Activated gamma-delta T cell treated with anti-CD3 and anti-CD28 coated beads, Interleukin-2, amount 50 U/mL, for 16 hours (primary cell): ENCODE data around the gene CLDN6.

Experiments used
- DNase-seq: peaks from one replicate; pipeline ENCODE4 v3.0.0-alpha.2; 2020; ENCODE audit warnings: low read depth

Gene CLDN6

DNA sequence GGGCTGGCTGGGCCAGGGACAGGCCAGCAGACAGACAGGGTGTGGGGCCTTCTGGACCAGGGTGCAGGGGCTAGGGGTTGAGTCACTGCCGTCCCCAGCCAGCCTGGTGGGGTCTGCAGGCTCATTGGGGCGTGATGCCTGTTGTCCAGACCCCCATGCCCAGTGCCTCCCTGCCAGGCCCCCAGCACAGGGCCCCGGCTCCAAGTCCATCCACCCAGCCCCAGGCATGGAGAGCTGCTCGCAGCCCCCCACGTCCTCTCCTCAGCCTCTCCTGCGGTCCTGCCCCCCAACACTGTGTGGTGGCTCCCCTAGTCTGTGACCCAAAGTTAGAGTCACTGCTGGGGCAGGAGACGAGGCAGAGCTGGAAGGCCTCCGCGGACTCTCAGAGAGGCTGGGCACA, 30.7 kb downstream of the CLDN6 start:
- DNase-seq, result no peak

DNA sequence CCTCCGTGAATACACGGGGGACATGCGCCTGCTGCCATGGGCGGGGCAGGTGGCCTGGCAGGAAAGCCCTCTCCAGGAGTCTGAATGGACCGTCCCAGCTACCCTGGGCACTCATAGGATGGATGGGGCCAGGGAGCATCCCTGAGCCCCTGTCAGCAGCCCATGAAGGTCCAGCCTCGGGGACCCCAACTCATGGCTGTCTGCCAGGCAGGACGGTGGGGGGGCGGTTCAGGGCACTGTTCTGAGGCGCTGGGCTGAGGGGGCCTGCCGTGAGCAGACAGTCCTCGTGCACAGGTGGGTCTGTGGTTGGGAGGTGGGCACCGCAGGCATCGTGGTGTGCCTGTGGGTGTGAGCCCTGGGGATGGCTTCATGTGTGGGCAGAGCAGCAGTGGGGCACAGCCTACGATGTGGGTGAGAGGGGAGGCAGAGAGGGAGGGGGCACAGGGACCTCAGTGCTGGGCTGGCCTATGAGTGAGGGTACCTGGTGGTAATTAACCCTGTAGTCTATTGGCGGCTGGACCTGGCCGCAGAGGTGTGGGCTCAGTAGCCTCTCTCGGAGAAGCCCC, 31.3 kb downstream of the CLDN6 start:
- DNase-seq, result no peak

DNA sequence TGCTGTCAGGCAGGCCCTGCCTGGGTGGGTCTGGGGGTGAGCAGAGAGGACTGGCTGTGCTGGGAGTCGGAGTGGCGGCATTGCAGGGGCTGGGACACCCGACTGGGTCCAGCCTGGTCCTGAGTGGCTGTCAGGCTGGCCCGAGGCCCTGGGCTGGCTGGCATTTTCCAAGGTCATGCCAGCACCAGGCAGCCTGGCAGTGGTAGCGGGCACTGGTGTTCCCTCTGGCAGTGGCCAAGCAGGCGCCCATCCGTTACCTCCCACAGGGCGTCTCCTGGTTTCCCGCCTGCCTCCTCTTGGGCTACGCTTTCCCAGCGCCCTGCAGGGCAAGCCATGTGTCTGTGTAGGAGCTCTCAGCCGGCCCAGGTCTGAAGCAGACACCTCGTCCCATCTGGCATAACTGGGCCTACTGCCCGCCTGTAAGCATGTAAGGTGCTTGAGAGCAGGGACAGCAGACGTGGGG, 32.1 kb downstream of the CLDN6 start:
- DNase-seq, result no peak

DNA sequence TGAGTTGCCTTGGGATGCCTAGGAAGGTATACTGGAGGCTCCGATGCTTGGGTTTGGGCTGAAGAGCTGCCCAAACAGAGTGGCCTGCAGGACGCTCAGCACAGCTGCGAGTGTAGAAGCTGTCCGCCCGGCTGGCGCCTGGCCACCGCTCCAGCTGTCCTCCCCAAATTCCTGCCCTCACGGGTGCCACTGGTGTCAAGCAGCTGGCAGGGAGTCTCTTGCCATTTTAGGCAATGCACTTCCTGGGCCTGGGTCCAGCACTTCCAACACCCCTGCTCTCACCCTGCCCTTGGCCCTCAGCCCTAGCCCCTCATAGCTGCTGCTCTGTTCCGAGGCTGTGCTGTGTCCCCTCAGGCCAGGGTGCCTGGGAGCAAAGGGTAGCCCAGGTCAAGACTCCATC, 32.5 kb downstream of the CLDN6 start:
- DNase-seq, result no peak

DNA sequence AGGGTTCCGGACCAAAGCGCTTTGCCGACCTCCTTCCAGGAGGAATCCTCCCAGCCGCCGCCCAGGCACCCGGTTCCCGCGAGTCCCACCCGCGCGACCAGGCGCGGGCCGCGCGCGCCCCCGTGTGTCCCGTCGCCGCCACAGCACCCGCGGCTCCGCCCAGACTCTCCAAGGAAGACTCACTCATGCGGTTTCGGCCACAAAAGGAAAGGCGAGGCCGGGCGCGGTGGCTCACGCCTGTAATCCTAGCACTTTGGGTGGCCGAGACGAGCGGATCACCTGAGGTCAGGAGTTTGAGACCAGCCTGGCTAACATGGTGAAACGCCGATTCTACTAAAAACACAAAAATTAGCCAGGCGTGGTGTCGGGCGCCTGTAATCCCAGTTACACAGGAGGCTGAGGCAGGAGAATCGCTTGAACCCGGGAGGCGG, 34.3 kb downstream of the CLDN6 start:
- peak; percentile 45 for DNase-seq

DNA sequence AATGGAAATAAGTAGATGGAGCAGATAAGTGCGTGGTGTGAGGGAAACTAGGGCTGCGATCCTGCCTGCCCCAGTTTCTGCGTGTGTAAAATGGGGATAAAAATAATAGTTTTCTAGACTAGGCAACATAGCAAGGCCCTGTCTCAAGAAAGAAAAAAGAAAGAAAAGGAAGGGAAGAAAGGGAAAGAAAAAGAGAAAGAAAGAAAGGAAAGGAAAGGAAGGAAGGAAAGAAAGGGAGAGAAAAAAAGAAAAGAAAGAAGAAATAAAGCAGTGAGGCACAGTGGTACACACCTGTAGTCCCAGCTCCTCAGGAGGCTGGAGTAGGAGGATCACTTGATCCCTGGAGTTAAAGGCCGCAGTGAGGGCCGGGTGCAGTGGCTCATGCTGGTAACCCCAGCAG, 35.6 kb downstream of the CLDN6 start:
- DNase-seq, result no peak

DNA sequence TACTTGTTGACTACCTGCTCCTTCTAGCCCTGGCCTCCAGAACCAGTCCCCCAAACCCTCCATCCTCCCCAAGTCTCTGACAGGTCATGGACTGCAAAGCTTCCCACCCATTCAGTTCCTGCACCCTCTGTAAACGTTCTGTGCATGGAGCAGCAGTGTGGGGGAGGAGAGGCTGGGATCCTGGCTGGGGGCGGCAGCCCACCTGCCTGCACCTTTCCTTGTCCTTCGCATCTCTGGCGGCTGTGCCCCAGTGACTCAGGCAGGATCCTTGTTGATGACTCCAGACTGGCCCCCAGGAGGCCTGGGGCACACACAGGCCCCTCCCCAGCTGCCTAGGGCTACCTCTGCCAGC, 36.1 kb downstream of the CLDN6 start:
- no peak for DNase-seq

DNA sequence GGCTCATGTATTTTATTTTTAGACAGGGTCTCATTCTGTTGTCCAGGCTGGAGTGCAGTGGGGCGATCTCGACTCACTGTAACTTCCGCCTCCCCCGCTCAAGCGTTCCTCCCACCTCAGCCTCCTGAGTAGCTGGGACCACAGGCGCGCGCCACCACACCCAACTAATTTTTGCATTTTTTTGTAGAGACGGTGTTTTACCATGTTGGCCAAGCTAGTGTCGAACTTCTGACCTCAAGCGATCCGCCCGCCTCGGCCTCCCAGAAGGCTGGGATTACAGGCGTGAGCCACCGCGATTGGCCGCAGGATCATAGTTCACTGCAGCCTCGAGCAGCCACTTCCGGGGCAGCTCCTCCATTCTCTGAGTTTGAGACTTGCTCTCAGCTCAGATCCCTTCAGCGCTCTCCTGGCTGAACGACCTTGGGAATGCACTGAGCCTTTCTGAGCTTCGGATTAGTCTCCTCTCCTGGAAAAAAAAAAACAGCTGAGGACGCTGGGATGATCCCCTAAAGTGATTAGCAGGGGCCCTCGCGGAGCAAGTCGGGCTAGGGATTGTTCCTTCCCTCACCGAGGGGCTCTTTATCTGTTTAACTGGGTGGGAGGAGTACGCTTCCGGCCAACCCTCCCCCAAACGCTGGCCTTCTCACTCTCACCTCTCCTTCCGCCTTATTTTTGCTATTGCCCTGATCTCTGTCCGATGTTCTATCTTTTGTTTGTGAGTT, 36.6 kb downstream of the CLDN6 start:
- no peak for DNase-seq

DNA sequence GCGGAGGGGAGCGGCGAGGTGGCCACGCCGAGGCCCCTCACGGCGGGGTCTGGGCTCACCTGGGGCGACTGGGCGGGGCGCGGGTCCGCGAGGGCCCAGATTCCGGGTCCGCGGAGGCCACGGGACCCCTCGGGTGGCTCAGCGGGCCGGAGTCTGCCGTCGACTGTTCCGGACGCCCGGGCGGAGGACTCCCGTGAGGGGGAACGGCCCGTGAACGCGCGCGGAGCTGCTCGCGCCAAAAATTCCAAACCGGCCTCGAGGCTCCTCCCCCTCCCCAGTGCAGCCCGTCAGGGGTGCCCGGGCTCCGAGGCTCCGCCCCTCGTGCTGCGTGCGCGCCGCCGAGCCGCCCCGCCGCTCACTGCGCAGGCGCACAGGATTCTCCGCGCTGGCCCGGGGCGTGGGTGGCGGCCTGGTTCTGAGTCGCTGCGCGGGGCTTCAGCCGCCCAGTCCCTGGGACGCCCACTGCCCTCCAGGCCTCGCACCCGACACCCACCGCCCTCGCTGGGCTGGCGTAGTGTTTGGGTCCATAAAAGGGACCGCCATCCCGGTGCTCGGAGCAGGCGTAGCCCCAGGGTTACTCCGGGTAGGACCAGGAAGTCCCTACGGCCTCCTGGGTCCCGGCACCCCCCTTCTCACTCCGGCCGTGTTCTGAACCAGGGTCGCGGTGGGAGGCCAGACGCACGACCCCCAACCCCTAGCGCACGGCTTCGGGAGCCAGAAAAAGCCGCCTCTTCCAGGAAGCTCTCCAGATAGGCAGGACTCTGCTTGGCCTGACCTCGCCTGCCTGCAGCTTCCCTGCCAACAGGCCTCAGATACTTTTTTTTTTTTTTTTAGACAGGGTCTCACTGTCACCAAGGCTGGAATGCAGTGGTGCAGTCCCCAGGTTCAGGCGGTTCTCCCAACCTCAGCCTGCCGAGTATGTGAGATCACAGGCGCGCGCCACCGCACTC, 37.5 kb downstream of the CLDN6 start, which contains the start of gene PKMYT1:
Gene PKMYT1 (minus strand): TSS at position 220 of the 950 bp plus-strand sequence. CDS start 789 bp downstream, outside the sequence.
- peak; percentile 89 for DNase-seq

DNA sequence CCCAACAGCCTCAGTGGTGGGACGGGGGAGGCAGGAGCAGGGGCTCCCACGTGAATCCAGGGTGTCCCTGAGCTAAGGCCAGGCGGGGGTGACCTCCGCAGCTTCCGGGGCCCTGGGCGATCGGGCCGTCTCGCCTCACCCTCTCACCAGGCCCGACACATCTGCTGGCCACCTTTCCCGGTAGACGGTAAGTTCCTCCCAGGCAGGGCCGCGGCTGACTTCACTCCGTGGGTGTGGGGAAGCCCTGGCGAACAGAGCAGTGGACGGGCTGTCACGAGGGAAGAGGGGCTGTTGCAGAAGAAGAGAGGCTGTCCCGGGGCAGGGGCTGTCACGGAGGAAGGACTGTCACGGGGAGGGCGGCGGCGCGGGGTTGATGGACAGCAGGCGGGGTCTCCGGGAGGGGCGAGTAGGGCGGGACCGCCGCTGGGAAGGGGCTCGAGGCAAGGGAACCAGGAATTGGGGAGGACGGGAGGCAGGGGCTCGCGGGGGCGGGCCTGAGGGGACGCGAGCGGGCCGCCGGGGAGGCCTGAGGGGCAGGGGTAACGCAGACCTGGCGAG, 38.2 kb downstream of the CLDN6 start:
- no peak for DNase-seq

DNA sequence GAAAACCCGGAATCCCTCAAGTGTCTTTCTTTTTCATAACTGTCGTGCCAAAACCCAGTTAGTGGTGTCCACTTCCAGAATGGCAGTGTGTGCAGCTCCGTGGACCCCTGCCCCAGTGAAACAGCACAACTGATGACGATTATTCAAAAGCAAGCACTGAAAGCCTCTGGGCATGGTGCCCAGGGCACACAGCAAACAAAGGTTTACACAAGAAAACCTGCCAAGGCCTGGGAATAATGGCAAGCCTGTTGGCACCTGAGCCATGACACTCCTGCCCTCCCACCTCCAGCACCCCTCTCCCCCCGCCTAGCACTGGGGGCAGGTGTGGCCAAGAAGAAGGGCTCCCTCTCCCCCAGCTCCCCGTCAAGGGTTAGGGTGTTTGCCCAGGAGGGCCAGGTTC, 40.5 kb downstream of the CLDN6 start:
- DNase-seq, result no peak

DNA sequence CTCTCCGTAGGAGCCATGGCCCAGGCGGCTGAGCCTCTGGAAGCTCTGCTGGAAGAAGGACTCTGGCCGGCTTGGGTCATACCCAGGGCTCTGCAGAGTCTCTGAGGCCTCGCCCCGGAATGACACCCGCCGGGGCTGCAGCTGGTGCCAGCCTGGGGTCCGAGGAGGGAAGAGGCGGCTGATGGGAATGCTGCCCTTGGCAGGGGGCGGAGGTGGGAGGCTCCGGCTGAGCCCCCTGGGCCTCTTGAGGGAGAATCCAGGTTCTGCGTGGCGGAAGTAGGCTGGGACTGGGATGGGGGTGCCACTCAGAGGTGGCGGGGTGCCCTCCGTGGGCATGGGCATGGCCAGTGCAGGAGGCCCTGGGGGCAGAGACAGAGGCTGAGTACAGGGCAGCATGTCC, 41.3 kb downstream of the CLDN6 start:
- DNase-seq, result no peak

DNA sequence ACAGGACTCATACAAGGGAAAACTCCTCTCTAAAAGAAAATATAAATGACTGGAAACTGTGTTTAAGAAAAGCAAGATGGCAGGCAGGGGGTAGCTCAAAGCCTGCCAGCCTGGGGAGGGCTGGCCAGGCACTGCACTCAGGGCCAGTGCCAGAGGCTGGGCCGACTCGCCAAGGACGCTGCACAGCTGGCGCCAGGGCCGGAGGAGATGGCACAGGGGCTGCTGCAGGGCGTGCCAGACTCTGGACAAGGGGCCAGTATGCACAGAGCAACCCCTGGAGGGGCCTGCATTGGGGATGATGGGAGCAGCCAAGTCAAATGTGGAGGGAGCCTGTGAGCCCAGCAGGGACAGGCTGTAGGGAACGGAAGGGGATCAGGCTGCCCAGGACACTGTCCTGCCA, 41.8 kb downstream of the CLDN6 start:
- DNase-seq, result no peak

DNA sequence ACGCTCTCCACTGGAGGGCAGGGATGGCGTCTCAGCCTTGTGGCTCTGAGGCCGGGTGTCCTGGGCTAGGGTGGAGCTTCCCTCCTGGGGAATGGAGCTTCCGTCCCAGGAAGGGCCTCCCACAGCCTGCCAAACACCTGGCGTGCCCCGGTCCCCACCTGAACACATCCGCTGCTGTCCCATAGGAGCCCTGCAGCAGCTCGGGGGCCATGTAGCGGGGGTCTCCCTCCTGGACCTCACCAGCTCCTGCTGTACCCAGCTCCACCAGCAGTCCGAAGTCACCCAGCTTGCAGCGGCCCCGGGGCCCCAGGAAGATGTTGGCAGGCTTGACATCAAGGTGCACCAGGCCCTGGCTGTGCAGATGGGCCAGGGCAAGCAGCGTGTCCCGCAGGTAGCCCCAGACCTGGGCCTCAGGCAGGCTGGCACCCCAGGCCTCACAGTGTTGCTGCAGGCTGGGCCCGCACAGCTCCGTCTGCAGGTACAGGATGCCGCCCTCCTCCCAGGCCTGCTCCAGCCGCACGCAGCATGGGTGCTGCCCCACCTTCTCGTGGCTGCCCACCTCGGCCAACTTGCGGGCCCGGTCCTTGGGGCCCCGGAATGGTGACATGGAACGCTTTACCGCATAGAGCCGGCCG, 42.7 kb downstream of the CLDN6 start:
- no peak for DNase-seq

DNA sequence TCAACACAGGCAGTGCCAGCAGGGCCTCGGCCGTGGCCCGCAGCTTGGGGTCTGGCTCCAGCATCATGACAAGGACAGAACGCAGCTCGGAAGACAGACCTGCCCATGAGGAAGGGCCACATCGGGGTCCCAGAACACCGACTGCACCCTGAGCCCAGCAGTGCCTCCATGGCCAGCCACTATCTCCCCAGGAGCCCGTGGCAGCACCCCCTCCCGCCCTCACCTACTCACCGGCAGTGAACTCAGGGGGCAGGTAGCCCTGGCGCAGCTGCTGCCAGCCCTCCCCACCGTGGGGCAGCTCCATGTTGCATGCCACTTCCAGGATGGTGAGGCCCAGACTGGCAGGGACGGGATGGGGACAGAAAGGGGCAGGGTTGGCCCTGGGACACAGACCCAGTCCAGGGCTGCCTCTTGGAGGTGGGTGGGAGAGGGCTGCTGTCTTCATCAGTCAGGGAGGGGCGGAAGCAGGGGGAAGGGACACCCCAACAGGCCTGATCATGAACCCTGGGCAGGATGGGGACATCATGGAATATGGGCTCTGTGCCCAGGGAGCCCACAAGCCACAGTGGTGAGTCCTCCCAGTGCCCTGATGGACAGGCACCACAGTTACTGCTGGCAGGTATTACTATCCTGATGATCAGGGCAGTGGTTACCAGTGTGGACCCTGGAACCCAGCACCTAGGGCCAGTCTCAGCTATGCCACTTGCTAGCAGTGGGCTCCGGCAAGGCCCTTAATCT, 43.5 kb downstream of the CLDN6 start:
- DNase-seq, result no peak

DNA sequence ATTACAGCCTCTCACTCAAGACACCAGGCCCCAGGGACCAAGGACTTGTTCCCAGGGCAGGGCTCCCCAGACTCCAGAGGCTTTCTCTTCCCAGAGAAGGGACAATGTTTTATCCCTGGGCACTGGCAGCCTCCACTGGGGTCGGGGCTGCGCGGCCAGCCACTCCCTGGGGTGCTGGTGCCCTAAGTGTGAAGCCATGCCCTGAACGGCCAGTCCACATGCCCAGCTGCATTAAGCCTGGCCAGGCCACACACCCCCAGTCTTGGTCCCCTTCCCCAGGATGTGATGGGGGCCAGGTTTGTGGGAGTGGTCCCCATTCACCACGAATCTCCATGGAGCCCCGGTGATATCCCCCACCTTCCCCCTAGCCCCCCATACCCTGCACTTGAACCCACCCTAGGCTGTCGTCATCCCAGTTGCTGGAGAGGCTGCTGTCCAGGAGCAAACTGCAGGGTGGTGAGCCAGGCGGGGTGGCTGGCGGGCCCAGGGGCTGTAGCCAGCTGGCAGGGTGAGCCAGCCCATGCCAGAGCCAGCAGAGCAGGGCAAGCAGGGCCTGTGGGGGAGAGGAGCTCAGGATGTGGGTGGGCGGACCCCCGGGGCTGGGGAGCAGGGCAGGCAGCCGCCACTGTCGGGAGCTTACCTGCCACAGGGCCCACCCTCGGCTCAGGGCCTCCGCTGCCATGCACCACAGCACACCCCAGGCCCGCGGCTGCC, 44.2 kb downstream of the CLDN6 start:
- DNase-seq, result no peak

DNA sequence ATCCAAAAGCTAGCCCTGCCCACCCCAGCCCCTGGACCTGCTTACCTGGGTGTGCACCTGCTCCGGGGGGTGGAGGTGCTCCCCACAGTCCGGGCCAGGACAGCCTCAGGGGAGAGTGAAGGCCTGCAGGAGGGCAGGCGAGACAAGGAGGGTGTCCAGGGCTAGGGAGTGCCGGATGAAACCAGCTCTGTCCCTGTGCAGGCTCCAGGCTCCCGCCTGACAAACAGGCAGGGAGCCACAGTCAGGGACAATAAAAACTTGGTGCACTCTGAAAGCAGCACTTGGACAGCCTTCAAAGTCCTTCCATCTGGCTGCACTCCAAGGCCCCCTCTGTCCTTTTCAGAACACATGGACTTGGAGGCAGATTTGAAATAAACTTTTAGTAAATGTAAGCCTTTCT, 44.9 kb downstream of the CLDN6 start:
- DNase-seq, result no peak

DNA sequence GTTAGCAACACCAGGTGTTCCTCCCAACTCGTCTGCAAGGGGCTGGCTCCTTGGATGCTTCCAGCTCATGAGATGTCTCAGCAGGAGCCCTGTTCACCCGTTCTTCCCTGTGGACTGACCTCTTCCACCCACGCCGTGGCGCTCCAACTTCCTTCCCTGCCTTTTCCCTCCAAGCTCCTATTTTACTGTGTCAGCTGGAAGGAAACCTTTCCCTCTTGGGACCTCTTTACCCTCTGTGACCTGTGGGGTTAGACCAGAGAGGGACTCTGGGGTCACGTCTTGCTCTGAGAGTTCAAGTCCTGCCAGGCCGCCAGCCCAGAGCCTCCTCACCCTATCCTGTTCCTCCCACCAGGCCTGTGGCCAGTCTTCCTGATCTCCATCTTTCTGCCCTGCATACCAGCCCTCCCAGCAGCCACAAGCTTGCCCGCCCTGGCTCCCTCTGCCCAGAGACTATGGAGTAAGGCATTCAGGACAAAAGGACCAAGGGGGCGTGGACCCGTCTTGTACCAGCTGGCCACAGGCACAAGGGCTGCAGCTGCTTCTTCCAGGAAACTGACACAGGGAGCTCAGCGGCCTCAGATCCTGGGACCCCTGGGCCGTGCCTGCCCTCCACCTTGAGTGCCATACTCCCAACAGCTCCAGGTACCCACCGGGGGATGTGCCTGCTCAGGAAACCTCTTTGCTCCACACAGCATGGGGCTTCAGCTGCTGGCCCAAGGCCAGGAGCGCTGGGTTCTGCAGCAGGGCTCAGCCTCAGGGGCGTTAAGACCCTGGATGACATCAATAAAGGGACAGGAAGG, 45.8 kb downstream of the CLDN6 start:
- no peak for DNase-seq

DNA sequence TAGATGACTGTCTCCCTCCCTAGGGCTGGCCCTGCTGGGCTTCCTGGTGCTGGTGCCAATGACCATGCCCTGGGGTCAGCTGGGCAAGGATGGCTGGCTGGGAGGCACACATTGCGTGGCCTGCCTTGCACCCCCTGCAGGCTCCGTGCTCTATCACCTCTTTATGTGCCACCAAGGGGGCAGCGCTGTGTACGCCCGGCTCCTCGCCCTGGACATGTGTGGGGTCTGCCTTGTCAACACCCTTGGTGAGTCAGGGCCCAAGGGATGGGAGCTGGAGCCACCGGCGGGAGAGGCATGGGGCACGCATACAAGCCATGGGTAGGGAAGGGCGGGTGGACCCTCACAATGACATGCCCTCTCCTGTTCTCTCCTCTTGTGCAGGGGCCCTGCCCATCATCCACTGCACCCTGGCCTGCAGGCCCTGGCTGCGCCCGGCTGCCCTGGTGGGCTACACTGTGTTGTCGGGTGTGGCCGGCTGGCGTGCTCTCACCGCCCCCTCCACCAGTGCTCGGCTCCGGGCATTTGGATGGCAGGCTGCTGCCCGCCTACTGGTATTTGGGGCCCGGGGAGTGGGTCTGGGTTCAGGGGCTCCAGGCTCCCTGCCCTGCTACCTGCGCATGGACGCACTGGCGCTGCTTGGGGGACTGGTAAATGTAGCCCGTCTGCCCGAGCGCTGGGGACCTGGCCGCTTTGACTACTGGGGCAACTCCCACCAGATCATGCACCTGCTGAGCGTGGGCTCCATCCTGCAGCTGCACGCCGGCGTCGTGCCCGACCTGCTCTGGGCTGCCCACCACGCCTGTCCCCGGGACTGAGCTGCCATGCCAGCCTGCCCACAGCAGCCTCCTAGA, 46.6 kb downstream of the CLDN6 start:
- no peak for DNase-seq
